ENCODE measurements around the gene LSM3. TPM values are rescaled to one million over a fixed set of nuclear protein-coding genes. Genes with fewer than 3 reads are reported as not detected.

The LSM3 gene
- total RNA-seq: 5.1 and 5.6 TPM in 2 replicates

DNA sequence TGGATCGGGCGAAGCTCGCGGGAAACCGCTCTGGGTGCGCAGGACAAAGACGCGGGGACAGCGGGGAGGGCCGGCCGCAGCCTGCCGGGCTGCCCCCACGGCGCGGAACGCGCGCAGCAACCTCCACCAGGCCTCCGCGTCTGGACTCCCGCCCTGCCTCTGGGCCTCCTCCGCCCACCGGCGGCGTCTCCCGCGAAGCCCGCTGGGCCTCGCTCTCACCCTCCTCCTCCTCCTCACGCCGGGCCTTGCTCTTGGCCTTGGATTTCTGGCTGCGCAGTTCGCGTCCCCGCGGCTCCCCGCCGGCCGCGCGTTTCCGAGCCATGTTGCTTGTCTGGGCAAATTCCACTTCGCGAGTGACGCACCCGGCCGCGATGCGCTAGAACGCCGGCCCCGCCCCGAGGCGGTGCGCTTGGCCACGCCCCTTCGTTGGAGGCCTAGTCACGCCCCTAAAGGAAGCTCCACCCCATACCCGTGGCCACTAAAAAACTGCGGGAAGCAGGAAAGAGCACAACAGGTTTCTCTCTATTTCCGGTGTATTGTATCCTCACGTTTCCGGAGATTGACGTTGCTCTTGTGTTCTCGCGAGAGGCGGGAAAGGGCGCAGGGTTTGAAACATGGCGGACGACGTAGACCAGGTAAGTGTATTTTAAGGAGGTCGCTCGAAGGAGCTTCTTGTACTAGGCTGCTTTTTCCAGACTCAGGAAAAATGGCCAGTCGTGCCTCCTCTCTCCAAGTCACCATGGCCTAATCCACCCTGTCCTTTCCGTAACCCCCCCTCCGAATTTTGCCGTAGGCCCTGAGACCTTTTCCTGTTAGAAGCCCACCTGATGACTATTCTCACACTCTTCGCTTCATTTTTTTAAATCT, at the start of gene LSM3, which contains the start of gene XPC:
Gene LSM3, plus strand, starts transcription at position 571 of the 867 bp plus-strand sequence. Its CDS starts 44 bp downstream, at position 615.
Gene XPC, minus strand, starts transcription at position 355 of the 867 bp plus-strand sequence. Its CDS starts 33 bp downstream, at position 322.
- Histone ChIP-seq H3K79me2 (ENCODE audit: insufficient read depth, low read length) (peaks cover 65% of the 10 kb centered on the region), H2AFZ (ENCODE audit: low read length) (peak within 1 kb of the TSS; percentile 99), H3K4me2 (ENCODE audit: insufficient read depth, low read length) (peak within 1 kb of the TSS; percentile 86), H3K4me1 (ENCODE audit: insufficient read depth, low read length) (peaks cover 38% of the 10 kb centered on the region), H3K36me3 (ENCODE audit: insufficient read depth, low read length) (peaks cover 13% of the 10 kb centered on the region), H3K27me3 (ENCODE audit: insufficient read depth, low read length) (no peaks in the 10 kb centered on the region), H3K4me3 (ENCODE audit: insufficient read depth, low read length) (peak within 1 kb of the TSS; percentile 88), H4K20me1 (ENCODE audit: insufficient read depth, low read length) (peaks cover 13% of the 10 kb centered on the region), H3K27ac (ENCODE audit: low read depth, low read length) (peak within 1 kb of the TSS; percentile 75), H3K9me3 (ENCODE audit: low read depth, low read length) (no peaks in the 10 kb centered on the region)
- DNase-seq (ENCODE audit: insufficient read length, low spot score, missing footprints): peak; percentile 97
- TF ChIP-seq CTCF (IDR thresholded peaks at IDR 0.05; ENCODE audit: extremely low read depth, low read depth, low read length): no peak

GRCh38 chr3:14129296-14129695, 49.3 kb upstream of the LSM3 start:
- TF ChIP-seq CTCF (IDR thresholded peaks at IDR 0.05; ENCODE audit: extremely low read depth, low read depth, low read length): no peak
- H3K4me3 ChIP-seq (ENCODE audit: insufficient read depth, low read length): no peak overlapping the region
- peaks cover 69% of the 10 kb centered on the region for H3K36me3 ChIP-seq (ENCODE audit: insufficient read depth, low read length)
- H3K79me2 ChIP-seq (ENCODE audit: insufficient read depth, low read length): peaks cover 53% of the 10 kb centered on the region
- H3K27me3 ChIP-seq (ENCODE audit: insufficient read depth, low read length): no peaks in the 10 kb centered on the region
- peaks cover 13% of the 10 kb centered on the region for H3K4me1 ChIP-seq (ENCODE audit: insufficient read depth, low read length)
- peak; percentile 85 for DNase-seq (ENCODE audit: insufficient read length, low spot score, missing footprints)
- no peak overlapping the region for H3K4me2 ChIP-seq (ENCODE audit: insufficient read depth, low read length)
- peaks cover 49% of the 10 kb centered on the region for H4K20me1 ChIP-seq (ENCODE audit: insufficient read depth, low read length)
- H3K27ac ChIP-seq (ENCODE audit: low read depth, low read length): no peak overlapping the region
- no peaks in the 10 kb centered on the region for H3K9me3 ChIP-seq (ENCODE audit: low read depth, low read length)
- no peak overlapping the region for H2AFZ ChIP-seq (ENCODE audit: low read length)

GRCh38 chr3:14130230-14130629, 48.4 kb upstream of the LSM3 start:
- no peak overlapping the region for H3K4me2 ChIP-seq (ENCODE audit: insufficient read depth, low read length)
- peaks cover 13% of the 10 kb centered on the region for H3K4me1 ChIP-seq (ENCODE audit: insufficient read depth, low read length)
- H3K36me3 ChIP-seq (ENCODE audit: insufficient read depth, low read length): peaks cover 78% of the 10 kb centered on the region
- no peak for DNase-seq (ENCODE audit: insufficient read length, low spot score, missing footprints)
- no peak for TF ChIP-seq CTCF (IDR thresholded peaks at IDR 0.05; ENCODE audit: extremely low read depth, low read depth, low read length)
- H3K9me3 ChIP-seq (ENCODE audit: low read depth, low read length): no peaks in the 10 kb centered on the region
- no peak overlapping the region for H3K27ac ChIP-seq (ENCODE audit: low read depth, low read length)
- peaks cover 49% of the 10 kb centered on the region for H3K79me2 ChIP-seq (ENCODE audit: insufficient read depth, low read length)
- H3K4me3 ChIP-seq (ENCODE audit: insufficient read depth, low read length): no peak overlapping the region
- H3K27me3 ChIP-seq (ENCODE audit: insufficient read depth, low read length): no peaks in the 10 kb centered on the region
- no peak overlapping the region for H2AFZ ChIP-seq (ENCODE audit: low read length)
- H4K20me1 ChIP-seq (ENCODE audit: insufficient read depth, low read length): peaks cover 49% of the 10 kb centered on the region

GRCh38 chr3:14130707-14131106, 47.9 kb upstream of the LSM3 start:
- Histone ChIP-seq H2AFZ (ENCODE audit: low read length) (no peak overlapping the region), H3K4me1 (ENCODE audit: insufficient read depth, low read length) (peaks cover 12% of the 10 kb centered on the region), H3K4me3 (ENCODE audit: insufficient read depth, low read length) (no peak overlapping the region), H4K20me1 (ENCODE audit: insufficient read depth, low read length) (peaks cover 49% of the 10 kb centered on the region), H3K27ac (ENCODE audit: low read depth, low read length) (no peak overlapping the region), H3K9me3 (ENCODE audit: low read depth, low read length) (no peaks in the 10 kb centered on the region), H3K27me3 (ENCODE audit: insufficient read depth, low read length) (no peaks in the 10 kb centered on the region), H3K4me2 (ENCODE audit: insufficient read depth, low read length) (no peak overlapping the region), H3K36me3 (ENCODE audit: insufficient read depth, low read length) (peaks cover 83% of the 10 kb centered on the region), H3K79me2 (ENCODE audit: insufficient read depth, low read length) (peaks cover 46% of the 10 kb centered on the region)
- no peak for TF ChIP-seq CTCF (IDR thresholded peaks at IDR 0.05; ENCODE audit: extremely low read depth, low read depth, low read length)
- DNase-seq (ENCODE audit: insufficient read length, low spot score, missing footprints): no peak

Measured in osteoblast (primary cell).